ENCODE measurements around the gene RPS23.

Gene RPS23

GRCh38 chr5:82246960-82247574 is 31.1 kb downstream of the RPS23 start:
- H3K27me3 ChIP-seq (replicated peaks in 2 of 5; ENCODE audit: control insufficient read depth in 4 of 5, insufficient read depth in 5 of 5, low read length in 4 of 5) = no peaks in the 10 kb centered on the region
- peaks cover 2 to 18% (median 8%) of the 10 kb centered on the region in 5 experiments for H3K9me3 ChIP-seq (ENCODE audit: control extremely low read depth in 1 of 5, control insufficient read depth in 4 of 5, insufficient read depth in 2 of 5, low read depth in 1 of 5, low read length in 4 of 5)
- 100% methylated on average over 1 of the region's 1 CpG for WGBS (ENCODE audit: insufficient coverage)
- no peaks in the 10 kb centered on the region for H3K4me1 ChIP-seq (ENCODE audit: control extremely low read depth in 1 of 4, control insufficient read depth in 4 of 4, insufficient read depth in 4 of 4, low read length in 3 of 4)
- H3K36me3 ChIP-seq (ENCODE audit: control insufficient read depth in 4 of 4, insufficient read depth in 4 of 4, low read length in 3 of 4) = peaks cover 0 to 9% (median 0%) of the 10 kb centered on the region in 4 experiments
- peak in 2 of 3 donors; percentile 18 to 33 for DNase-seq
- CTCF ChIA-PET = interaction anchor here (0.7 to 2.8 kb wide), 3 partner anchors 10 to 21 kb away, joined by 3 to 6 read pairs (median 4); no protein-coding TSS in a partner anchor
- POLR2A ChIA-PET = no interaction called here
- H3K4me3 ChIP-seq (ENCODE audit: control insufficient read depth in 1 of 7, extremely low read depth in 1 of 7, insufficient read depth in 4 of 7, low read depth in 2 of 7, low read length in 6 of 7) = no peak overlapping the region
- no peak overlapping the region for H3K27ac ChIP-seq (ENCODE audit: insufficient read depth in 1 of 2, low read depth in 1 of 2, low read length in 2 of 2, poor library complexity in 1 of 2, severe bottlenecking in 2 of 2)

GRCh38 chr5:82244854-82245635 is 33.1 kb downstream of the RPS23 start:
- H3K4me3 ChIP-seq (ENCODE audit: control insufficient read depth in 1 of 7, extremely low read depth in 1 of 7, insufficient read depth in 4 of 7, low read depth in 2 of 7, low read length in 6 of 7) = no peak overlapping the region
- WGBS (ENCODE audit: insufficient coverage) = 90% methylated on average over 2 of the region's 6 CpGs
- CTCF ChIA-PET = no interaction called here

GRCh38 chr5:82244151-82244550 is 34.0 kb downstream of the RPS23 start:
- 100% methylated on average over 2 of the region's 2 CpGs for WGBS (ENCODE audit: insufficient coverage)
- ChIA-PET POLR2A (no interaction called here), CTCF (no interaction called here)
- Histone ChIP-seq H3K36me3 (ENCODE audit: control insufficient read depth in 4 of 4, insufficient read depth in 4 of 4, low read length in 3 of 4) (peaks cover 0 to 9% (median 0%) of the 10 kb centered on the region in 4 experiments), H3K4me3 (ENCODE audit: control insufficient read depth in 1 of 7, extremely low read depth in 1 of 7, insufficient read depth in 4 of 7, low read depth in 2 of 7, low read length in 6 of 7) (no peak overlapping the region), H3K27me3 (replicated peaks in 2 of 5; ENCODE audit: control insufficient read depth in 4 of 5, insufficient read depth in 5 of 5, low read length in 4 of 5) (no peaks in the 10 kb centered on the region), H3K4me1 (ENCODE audit: control extremely low read depth in 1 of 4, control insufficient read depth in 4 of 4, insufficient read depth in 4 of 4, low read length in 3 of 4) (no peaks in the 10 kb centered on the region), H3K9me3 (ENCODE audit: control extremely low read depth in 1 of 5, control insufficient read depth in 4 of 5, insufficient read depth in 2 of 5, low read depth in 1 of 5, low read length in 4 of 5) (peaks cover 2 to 18% (median 8%) of the 10 kb centered on the region in 5 experiments), H3K27ac (ENCODE audit: insufficient read depth in 1 of 2, low read depth in 1 of 2, low read length in 2 of 2, poor library complexity in 1 of 2, severe bottlenecking in 2 of 2) (no peak overlapping the region)
- DNase-seq = no peak

More at GRCh38 chr5:82244854-82245635, 33.1 kb downstream of the RPS23 start:
- H3K9me3 ChIP-seq (ENCODE audit: control extremely low read depth in 1 of 5, control insufficient read depth in 4 of 5, insufficient read depth in 2 of 5, low read depth in 1 of 5, low read length in 4 of 5) = peaks cover 2 to 18% (median 8%) of the 10 kb centered on the region in 5 experiments
- DNase-seq = no peak
- no peak overlapping the region for H3K27ac ChIP-seq (ENCODE audit: insufficient read depth in 1 of 2, low read depth in 1 of 2, low read length in 2 of 2, poor library complexity in 1 of 2, severe bottlenecking in 2 of 2)
- no peaks in the 10 kb centered on the region for H3K27me3 ChIP-seq (replicated peaks in 2 of 5; ENCODE audit: control insufficient read depth in 4 of 5, insufficient read depth in 5 of 5, low read length in 4 of 5)
- no peaks in the 10 kb centered on the region for H3K4me1 ChIP-seq (ENCODE audit: control extremely low read depth in 1 of 4, control insufficient read depth in 4 of 4, insufficient read depth in 4 of 4, low read length in 3 of 4)
- POLR2A ChIA-PET = no interaction called here
- peaks cover 0 to 9% (median 0%) of the 10 kb centered on the region in 4 experiments for H3K36me3 ChIP-seq (ENCODE audit: control insufficient read depth in 4 of 4, insufficient read depth in 4 of 4, low read length in 3 of 4)

GRCh38 chr5:82234885-82235284 is 43.3 kb downstream of the RPS23 start:
- no peak for DNase-seq
- CTCF ChIA-PET = interaction anchor here (1.2 to 3.3 kb wide), 2 partner anchors 10 to 23 kb away, joined by 3 to 15 read pairs; no protein-coding TSS in a partner anchor

GRCh38 chr5:82225525-82226172 is 52.5 kb downstream of the RPS23 start:
- DNase-seq = peak; percentile 63 to 79 (median 74)
- H3K36me3 ChIP-seq (ENCODE audit: control insufficient read depth in 4 of 4, insufficient read depth in 4 of 4, low read length in 3 of 4) = no peaks in the 10 kb centered on the region
- no peaks in the 10 kb centered on the region for H3K27me3 ChIP-seq (replicated peaks in 2 of 5; ENCODE audit: control insufficient read depth in 4 of 5, insufficient read depth in 5 of 5, low read length in 4 of 5)
- CTCF ChIA-PET = interaction anchor here (0.7 to 3.3 kb wide), 19 partner anchors 9 to 794 kb away, joined by 3 to 44 read pairs (median 4); partner anchors contain the start of gene SSBP2
- peaks cover 0 to 16% (median 12%) of the 10 kb centered on the region in 4 experiments for H3K4me1 ChIP-seq (ENCODE audit: control extremely low read depth in 1 of 4, control insufficient read depth in 4 of 4, insufficient read depth in 4 of 4, low read length in 3 of 4)
- POLR2A ChIA-PET = no interaction called here
- H3K4me3 ChIP-seq (ENCODE audit: control insufficient read depth in 1 of 7, extremely low read depth in 1 of 7, insufficient read depth in 4 of 7, low read depth in 2 of 7, low read length in 6 of 7) = no peak overlapping the region
- H3K27ac ChIP-seq (ENCODE audit: insufficient read depth in 1 of 2, low read depth in 1 of 2, low read length in 2 of 2, poor library complexity in 1 of 2, severe bottlenecking in 2 of 2) = no peak overlapping the region
- WGBS (ENCODE audit: insufficient coverage) = 28% methylated on average over 4 of the region's 7 CpGs
- no peaks in the 10 kb centered on the region for H3K9me3 ChIP-seq (ENCODE audit: control extremely low read depth in 1 of 5, control insufficient read depth in 4 of 5, insufficient read depth in 2 of 5, low read depth in 1 of 5, low read length in 4 of 5)

More at GRCh38 chr5:82234885-82235284, 43.3 kb downstream of the RPS23 start:
- no peaks in the 10 kb centered on the region for H3K36me3 ChIP-seq (ENCODE audit: control insufficient read depth in 4 of 4, insufficient read depth in 4 of 4, low read length in 3 of 4)
- no peaks in the 10 kb centered on the region for H3K4me1 ChIP-seq (ENCODE audit: control extremely low read depth in 1 of 4, control insufficient read depth in 4 of 4, insufficient read depth in 4 of 4, low read length in 3 of 4)
- H3K27me3 ChIP-seq (replicated peaks in 2 of 5; ENCODE audit: control insufficient read depth in 4 of 5, insufficient read depth in 5 of 5, low read length in 4 of 5) = no peaks in the 10 kb centered on the region
- no peak overlapping the region for H3K4me3 ChIP-seq (ENCODE audit: control insufficient read depth in 1 of 7, extremely low read depth in 1 of 7, insufficient read depth in 4 of 7, low read depth in 2 of 7, low read length in 6 of 7)
- WGBS (ENCODE audit: insufficient coverage) = 90% methylated on average over 3 of the region's 5 CpGs
- no peak overlapping the region for H3K27ac ChIP-seq (ENCODE audit: insufficient read depth in 1 of 2, low read depth in 1 of 2, low read length in 2 of 2, poor library complexity in 1 of 2, severe bottlenecking in 2 of 2)
- no peaks in the 10 kb centered on the region for H3K9me3 ChIP-seq (ENCODE audit: control extremely low read depth in 1 of 5, control insufficient read depth in 4 of 5, insufficient read depth in 2 of 5, low read depth in 1 of 5, low read length in 4 of 5)
- POLR2A ChIA-PET = no interaction called here
